GM20431 (cell line): ENCODE data around the gene GSK3B.

Experiments used
- in situ Hi-C: fragments of 300-500 bp; cut with MseI, MboI; formaldehyde crosslinking; loops from one replicate; pipeline ENCODE4 v1.15.0; 2020; ENCODE audit warnings: low sequenced_read_pairs; ENCODE audit not compliant: unreplicated experiment

GSK3B gene

GRCh38 chr3:120093911-120094775 is at the start of gene GSK3B:
TSS of gene GSK3B (minus strand) at chr3:120094447. CDS start at chr3:120093434, 1,013 bp downstream.
- in situ Hi-C loops, result no loop called here

- in situ Hi-C loops, result no loop called here
Observed at GRCh38 chr3:120143676-120144075, 49.4 kb upstream of the GSK3B start.

DNA sequence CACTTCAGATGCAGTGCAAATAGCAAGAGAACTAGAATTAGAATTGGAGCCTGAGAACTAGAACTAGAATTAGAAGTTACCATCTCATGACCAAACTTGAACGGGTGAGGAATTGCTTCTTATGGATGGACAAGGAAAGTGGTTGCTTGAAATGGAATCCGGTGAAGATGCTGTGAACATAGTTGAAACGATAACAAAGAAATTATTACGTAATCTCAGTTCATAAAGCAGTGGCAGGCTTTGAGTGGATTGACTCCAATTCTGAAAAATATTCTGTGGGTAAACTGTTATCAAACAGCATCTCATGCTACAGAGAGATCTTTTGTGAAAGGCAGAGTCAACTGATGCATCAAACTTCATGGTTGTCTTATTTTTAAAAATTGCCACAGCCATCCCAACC is 48.0 kb upstream of the GSK3B start:
- in situ Hi-C loops, result no loop called here

GRCh38 chr3:120140098-120140742 is 46.0 kb upstream of the GSK3B start:
- in situ Hi-C loops, result no loop called here

GRCh38 chr3:120139140-120139539 is 44.9 kb upstream of the GSK3B start:
- in situ Hi-C loops, result no loop called here

GRCh38 chr3:120137548-120137947 is 43.3 kb upstream of the GSK3B start:
- in situ Hi-C loops, result no loop called here

DNA sequence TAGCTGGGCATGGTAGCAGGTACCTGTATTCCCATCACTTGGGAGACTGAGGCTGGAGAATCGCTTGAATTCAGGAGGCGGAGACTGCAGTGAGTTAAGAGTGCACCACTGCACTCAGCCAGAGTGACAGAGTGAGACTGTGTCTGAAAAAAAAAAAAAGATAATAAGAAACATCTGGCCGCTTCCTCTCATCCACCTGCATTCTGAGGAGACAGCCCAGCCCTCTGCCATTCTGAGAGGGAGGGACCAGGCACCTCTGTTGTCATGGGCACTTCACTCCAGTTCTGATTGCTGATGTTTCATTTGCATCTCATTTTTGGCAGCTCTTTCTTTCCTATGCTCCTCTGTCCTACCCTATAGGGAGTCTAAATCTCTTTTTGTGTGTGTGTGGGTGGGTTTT is 36.4 kb upstream of the GSK3B start:
- in situ Hi-C loops, result no loop called here

DNA sequence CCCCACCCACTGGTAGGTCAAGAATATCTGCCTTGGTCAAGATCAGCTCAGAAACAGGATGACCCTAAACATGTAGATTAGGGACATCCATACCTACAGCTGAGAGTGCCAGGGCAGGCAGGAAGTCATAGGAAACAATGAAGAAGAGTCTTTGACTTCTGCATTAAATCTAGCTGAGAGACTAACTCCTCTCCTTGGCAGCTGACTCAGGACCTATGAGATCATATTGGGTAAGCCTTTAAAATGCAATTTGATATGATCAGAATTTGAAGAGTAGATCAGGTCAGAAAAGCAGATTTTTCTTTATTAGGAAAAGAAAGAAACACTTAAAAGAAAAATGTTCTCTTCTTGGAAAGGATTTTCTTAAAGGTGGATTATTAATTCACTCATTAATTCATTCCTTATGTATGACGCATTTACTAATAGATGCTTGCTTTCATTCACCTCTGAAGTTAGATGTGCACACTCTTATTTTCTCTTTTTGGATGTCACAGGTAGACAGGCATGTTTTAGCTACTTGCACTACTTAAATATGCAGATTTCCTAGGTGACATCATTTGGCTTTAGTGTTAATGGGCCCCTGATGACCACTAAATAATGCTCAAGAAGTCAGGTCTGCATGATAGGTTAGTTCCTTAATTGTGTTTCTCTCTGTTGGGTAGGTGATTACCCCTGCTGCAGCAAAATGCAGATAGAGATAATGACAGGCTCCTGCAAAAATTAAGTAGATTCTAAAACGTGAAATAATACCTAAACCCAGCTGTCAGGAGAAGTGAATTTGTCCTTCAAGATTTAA is 35.7 kb upstream of the GSK3B start:
- in situ Hi-C loops, result no loop called here

DNA sequence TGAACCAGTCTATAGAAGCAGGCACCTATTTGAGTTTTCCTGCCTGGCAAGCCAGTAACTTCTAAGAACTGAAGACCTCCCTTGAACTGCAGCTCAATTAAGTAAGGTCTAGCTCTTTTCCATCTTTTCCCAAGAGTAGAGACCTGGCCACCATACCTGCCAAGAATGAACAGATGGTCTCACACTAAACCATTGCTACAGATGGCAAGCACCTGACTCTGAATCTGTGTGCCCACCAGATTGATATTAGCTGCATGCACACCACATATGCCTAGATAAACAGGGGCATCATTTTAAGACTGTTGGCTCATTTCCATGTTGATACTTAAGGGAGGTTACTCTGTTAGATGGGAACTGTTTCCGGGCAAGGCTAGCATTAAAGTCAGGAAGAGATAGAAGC is 34.8 kb upstream of the GSK3B start:
- in situ Hi-C loops, result no loop called here

DNA sequence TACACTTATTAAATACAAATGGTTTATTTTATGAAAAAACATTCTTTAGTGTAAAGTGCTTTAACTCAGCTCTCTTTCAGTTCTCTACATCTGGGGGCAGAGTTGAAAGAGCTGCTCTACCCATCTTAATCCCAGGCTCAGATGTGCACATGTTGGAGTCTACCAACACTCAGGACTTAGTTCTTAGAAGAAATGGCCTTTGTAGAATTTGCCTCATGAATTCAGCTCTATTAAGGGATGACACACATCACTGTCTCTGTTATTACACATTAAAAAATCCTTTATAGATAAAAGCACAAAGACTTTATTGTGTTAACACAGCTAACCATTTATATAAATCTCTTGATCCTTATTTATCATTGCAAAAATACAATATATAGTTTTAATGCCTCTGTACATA is 31.7 kb upstream of the GSK3B start:
- in situ Hi-C loops, result no loop called here

DNA sequence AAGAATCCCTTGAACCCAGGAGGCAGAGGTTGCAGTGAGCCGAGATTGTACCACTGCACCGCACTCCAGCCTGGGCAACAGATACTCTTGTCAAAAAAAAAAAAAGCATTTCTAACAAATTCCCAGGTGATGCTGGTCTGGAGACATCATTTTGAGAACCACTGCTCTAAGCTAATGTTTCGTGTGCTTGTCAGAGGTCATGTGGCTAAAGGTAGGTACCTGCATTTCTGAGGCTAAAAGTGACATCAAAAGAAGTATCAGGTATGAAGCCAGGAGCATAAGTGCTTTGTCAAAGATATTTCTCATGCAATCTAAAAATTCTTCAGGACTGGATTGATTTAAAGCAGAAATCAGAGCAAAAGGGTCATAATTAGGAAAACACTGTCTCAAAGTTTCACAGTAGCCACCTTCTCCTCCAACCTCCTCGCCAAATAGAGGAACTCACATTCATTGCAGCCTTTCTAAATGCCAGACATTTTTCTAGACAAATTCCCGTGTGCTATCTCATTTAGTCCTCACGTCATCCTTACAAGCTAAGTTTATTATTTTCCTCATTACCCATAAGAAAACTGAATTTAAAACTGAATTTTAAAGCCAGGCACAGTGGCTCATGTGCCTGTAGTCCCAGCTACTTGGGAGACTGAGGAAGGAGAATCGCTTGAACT is 25.7 kb upstream of the GSK3B start:
- in situ Hi-C loops, result no loop called here

- in situ Hi-C loops, result no loop called here
Observed at GRCh38 chr3:120114981-120115380, 20.7 kb upstream of the GSK3B start.

DNA sequence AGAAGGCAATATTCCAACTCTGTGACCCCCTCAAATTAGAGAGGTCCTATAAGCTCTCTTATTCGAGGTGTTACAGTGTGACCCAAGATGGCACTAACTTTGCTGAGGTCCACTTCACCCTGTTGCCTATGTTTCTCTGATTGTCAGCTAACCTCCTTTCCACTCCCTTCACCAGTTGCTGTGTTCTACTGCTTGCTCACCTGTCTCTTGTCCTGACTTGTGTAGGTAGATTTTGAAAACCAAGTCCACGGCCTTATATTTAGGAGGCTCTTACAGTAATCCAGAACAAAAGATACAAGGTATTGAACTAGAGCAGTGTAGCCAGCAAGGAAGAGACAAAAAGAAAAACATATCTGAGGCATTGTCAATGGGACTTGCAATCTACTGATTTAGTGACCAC is 20.1 kb upstream of the GSK3B start:
- in situ Hi-C loops, result no loop called here

GRCh38 chr3:120113128-120114116 is 19.2 kb upstream of the GSK3B start:
- in situ Hi-C loops, result no loop called here

GRCh38 chr3:120111898-120112297 is 17.7 kb upstream of the GSK3B start:
- in situ Hi-C loops, result no loop called here

GRCh38 chr3:120103276-120103675 is 9.0 kb upstream of the GSK3B start:
- in situ Hi-C loops, result no loop called here

DNA sequence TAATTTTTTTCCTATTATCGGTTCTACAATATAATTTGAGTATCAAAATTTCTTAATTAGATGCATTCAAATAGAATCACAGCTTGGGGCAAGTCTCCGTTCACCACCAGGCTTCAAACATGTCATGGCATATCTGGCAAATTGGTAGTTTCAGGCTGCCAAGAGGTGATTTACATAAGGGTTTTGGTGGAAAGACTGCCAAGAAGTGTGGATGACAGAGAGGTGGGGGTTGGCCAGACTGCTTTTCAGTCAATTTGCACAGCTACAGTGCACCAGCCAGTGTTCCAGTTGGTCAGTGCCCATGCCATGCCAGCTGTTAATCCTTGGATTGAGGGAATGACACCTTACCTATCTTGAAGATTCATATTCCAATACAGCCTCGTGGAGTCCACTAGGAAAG is 8.4 kb upstream of the GSK3B start:
- in situ Hi-C loops, result no loop called here

DNA sequence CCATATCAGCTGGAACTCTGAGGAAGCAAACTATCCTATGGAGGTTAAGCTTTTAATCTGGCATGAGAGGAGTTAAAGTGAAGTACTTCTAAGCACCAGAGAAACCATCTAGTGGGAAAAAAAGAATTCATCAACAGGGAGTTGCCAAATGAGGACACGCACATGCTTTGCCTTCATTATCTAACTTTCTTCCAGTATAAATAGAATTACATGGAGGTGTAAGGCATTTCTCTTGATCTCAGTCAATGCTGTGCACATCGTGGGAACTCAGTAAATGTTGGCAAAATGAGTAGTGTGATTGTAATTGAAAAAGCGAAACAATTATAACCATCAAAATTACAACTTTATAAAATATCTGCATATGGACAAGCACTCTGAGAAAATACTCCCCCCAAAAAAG is 8.0 kb upstream of the GSK3B start:
- in situ Hi-C loops, result no loop called here

DNA sequence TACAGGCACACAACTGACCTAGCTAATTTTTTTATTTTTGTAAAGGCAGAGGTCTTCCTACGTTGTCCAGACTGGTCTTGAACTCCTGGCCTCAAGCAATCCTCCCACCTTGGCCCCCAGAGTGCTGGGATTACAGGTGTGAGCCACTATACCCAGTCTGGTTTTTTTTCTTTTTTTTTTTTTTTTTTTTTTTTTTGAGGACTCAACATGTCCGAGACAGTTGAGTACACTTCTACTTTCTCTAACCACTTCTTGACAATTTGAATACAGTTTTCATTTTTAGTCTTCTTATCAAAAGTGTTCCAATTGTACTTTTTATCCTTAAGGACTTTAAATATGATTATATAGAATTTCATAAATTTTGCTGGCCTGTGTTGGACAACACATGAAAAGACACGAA is 7.4 kb upstream of the GSK3B start:
- in situ Hi-C loops, result no loop called here
